GM15510 (cell line): Measurements from ENCODE around the gene APLF.

ENCODE experiments used
- POLR2A ChIP-seq: IDR thresholded peaks from 3 replicates; pipeline ENCODE4 v1.6.1; 2011; ENCODE audit warnings: borderline replicate concordance; ENCODE audit not compliant: insufficient read length; ENCODE audit errors: extremely low read depth

Gene APLF

GRCh38 chr2:68432696-68433658 is 34.4 kb upstream of the APLF start:
- no peak for TF ChIP-seq POLR2A

- TF ChIP-seq POLR2A, result no peak
Measured at GRCh38 chr2:68434981-68435380, 32.4 kb upstream of the APLF start.

- TF ChIP-seq POLR2A, result no peak
Measured at GRCh38 chr2:68435615-68436014, 31.8 kb upstream of the APLF start.

- no peak for TF ChIP-seq POLR2A
Measured at GRCh38 chr2:68436270-68436669, 31.1 kb upstream of the APLF start.

- TF ChIP-seq POLR2A, result peak; percentile 69
Measured at GRCh38 chr2:68438455-68439303, 28.7 kb upstream of the APLF start.

- TF ChIP-seq POLR2A, result no peak
Measured at GRCh38 chr2:68441179-68441993, 26.0 kb upstream of the APLF start.

GRCh38 chr2:68441994-68442322 is 25.4 kb upstream of the APLF start:
- TF ChIP-seq POLR2A, result no peak

- TF ChIP-seq POLR2A, result no peak
Measured at GRCh38 chr2:68447118-68447517, 20.3 kb upstream of the APLF start.

GRCh38 chr2:68448671-68449653 is 18.4 kb upstream of the APLF start:
- TF ChIP-seq POLR2A, result no peak

GRCh38 chr2:68452158-68452900 is 15.1 kb upstream of the APLF start:
- no peak for TF ChIP-seq POLR2A

GRCh38 chr2:68453761-68454360 is 13.5 kb upstream of the APLF start:
- no peak for TF ChIP-seq POLR2A

- TF ChIP-seq POLR2A, result no peak
Measured at GRCh38 chr2:68454719-68455118, 12.7 kb upstream of the APLF start.
